ENCODE results near the gene USP7.
"Not testable (repeated sequence)": the region's sequence is repeated elsewhere in the genome, so short reads cannot be mapped to it uniquely, and the experiment has no call there.

The USP7 gene

GRCh38 chr16:8963821-8964441, at the start of gene USP7:
USP7 (minus strand) TSS chr16:8963906; CDS start chr16:8963285, 621 bp downstream.
- peak; percentile 94 for DNase-seq

- no peak for DNase-seq
Measured at GRCh38 chr16:9013508-9013864, 49.8 kb upstream of the USP7 start.

- DNase-seq: peak; percentile 7
Measured at GRCh38 chr16:9012848-9013507, 49.3 kb upstream of the USP7 start.

- no peak for DNase-seq
Measured at GRCh38 chr16:9012330-9012729, 48.6 kb upstream of the USP7 start.

GRCh38 chr16:9008601-9009260, 45.0 kb upstream of the USP7 start:
- peak; percentile 68 for DNase-seq

GRCh38 chr16:9007177-9007794, 43.6 kb upstream of the USP7 start:
- DNase-seq: no peak

GRCh38 chr16:9004183-9004582, 40.5 kb upstream of the USP7 start:
- DNase-seq: no peak

GRCh38 chr16:9003763-9004162, 40.1 kb upstream of the USP7 start:
- DNase-seq: no peak

GRCh38 chr16:9003322-9003721, 39.6 kb upstream of the USP7 start:
- DNase-seq: no peak

GRCh38 chr16:9002042-9002441, 38.3 kb upstream of the USP7 start:
- DNase-seq: no peak

GRCh38 chr16:9000664-9001063, 37.0 kb upstream of the USP7 start:
- no peak for DNase-seq

GRCh38 chr16:8999800-9000199, 36.1 kb upstream of the USP7 start:
- DNase-seq: no peak

- DNase-seq: no peak
Measured at GRCh38 chr16:8998108-8998507, 34.4 kb upstream of the USP7 start.

GRCh38 chr16:8996891-8997290, 33.2 kb upstream of the USP7 start:
- no peak for DNase-seq

GRCh38 chr16:8990445-8990844, 26.7 kb upstream of the USP7 start:
- no peak for DNase-seq

GRCh38 chr16:8989099-8989878, 25.6 kb upstream of the USP7 start:
- DNase-seq: no peak

- DNase-seq: no peak
Measured at GRCh38 chr16:8986818-8987191, 23.1 kb upstream of the USP7 start.

- no peak for DNase-seq
Measured at GRCh38 chr16:8986111-8986510, 22.4 kb upstream of the USP7 start.

GRCh38 chr16:8982816-8983215, 19.1 kb upstream of the USP7 start:
- no peak for DNase-seq

- DNase-seq: not testable (repeated sequence)
Measured at GRCh38 chr16:8981901-8982300, 18.2 kb upstream of the USP7 start.

- DNase-seq: not testable (repeated sequence)
Measured at GRCh38 chr16:8976189-8976588, 12.5 kb upstream of the USP7 start.

- DNase-seq: no peak
Measured at GRCh38 chr16:8975039-8975438, 11.3 kb upstream of the USP7 start.
